Transverse colon (tissue), 3 donors: ENCODE results near the gene MELK.

Source experiments
- CTCF ChIP-seq, 5 experiments: fragments of 200-600 bp in 3 of 5; fragments of 450-650 bp in 2 of 5; sonication (generic) in 3 of 5; IDR thresholded peaks; 1 replicate in 2 of 5; 2 replicates in 3 of 5; pipeline ENCODE4 v1.5.1; 2016 to 2017; ENCODE audit warnings: antibody characterized with exemption in 5 of 5, inconsistent platforms in 3 of 5, mild to moderate bottlenecking in 2 of 5, moderate library complexity in 1 of 5
- POLR2A ChIP-seq: fragments of 450-650 bp; IDR thresholded peaks from one replicate; pipeline ENCODE4 v1.6.1; 2016; ENCODE audit warnings: antibody characterized with exemption, mild to moderate bottlenecking, moderate library complexity

DNA sequence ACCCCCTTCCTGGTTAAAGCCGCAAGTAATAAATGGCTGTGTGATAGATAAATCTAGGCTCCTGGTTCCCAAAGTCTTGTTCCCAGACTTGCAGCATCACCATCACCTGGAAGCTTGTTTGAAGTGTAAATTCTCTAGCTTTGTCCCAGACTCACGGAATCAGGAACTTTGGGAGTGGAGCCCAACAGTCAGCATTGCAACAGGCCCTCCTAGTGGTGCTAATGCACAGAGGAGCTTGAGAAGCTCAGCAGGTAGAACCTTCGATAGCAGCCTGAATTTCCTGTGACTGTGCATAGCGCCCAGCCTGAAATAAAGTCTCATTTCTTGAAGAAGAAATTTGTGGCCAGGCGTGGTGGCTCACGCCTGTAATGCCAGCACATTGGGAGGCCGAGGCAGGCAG, 30.3 kb upstream of the MELK start:
- TF ChIP-seq POLR2A (no peak), CTCF (IDR thresholded peaks at IDR 0.05) (no peak)
